ENCODE data around the gene BARX1. TPM values are rescaled to one million over a fixed set of nuclear protein-coding genes. Genes with fewer than 3 reads are reported as not detected.

The BARX1 gene
- total RNA-seq, 4 donors from 2014 or later, result not detected

DNA sequence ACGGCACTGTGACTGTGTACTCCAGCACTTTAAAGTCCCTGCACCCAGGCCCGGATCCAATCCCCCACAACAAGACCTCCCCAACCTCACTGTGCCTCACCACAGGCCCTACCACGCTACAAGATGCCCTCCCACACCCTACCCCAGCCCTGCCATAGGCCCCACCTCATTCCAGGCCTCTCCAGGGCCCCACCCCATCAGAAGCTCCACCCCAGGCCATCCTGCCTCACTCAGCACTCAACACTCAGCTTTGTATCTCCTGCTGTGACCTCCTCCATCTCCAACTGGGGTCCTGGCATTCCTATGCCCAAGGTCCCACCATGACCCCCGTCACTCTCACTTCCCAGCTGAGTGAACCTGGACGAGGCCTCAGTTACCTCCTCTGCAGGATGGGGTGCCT is 38.8 kb downstream of the BARX1 start:
- no peak for DNase-seq
- 63% methylated on average over 5 of the region's 5 CpGs; no CpG with 5 or more reads in 1 of the 2 donors for WGBS, 2 donors (ENCODE audit: low coverage in 1 of 2)
- Histone ChIP-seq H3K27ac (no peak overlapping the region), H3K4me1 (no peaks in the 10 kb centered on the region), H3K9me3 (no peaks in the 10 kb centered on the region), H3K27me3 (no peaks in the 10 kb centered on the region), H3K36me3 (no peaks in the 10 kb centered on the region), H3K4me3 (no peak overlapping the region)
- TF ChIP-seq POLR2AphosphoS5 (IDR thresholded peaks at IDR 0.05), result no peak
- TF ChIP-seq CTCF (IDR thresholded peaks at IDR 0.05), result no peak
- TF ChIP-seq POLR2A (IDR thresholded peaks at IDR 0.05), result no peak
- TF ChIP-seq EP300 (IDR thresholded peaks at IDR 0.05; ENCODE audit: low read depth), result no peak
- intact Hi-C loops (cut with DNase I; ENCODE audit: low total_unique reads), result no loop called here
- in situ Hi-C loops (cut with MboI; ENCODE audit: low pct_ligation_motif_present in 1 of 4, low pct_unique_long_range_greater_than_20kb in 1 of 4, low sequenced_read_pairs in 3 of 4), result no loop called here

DNA sequence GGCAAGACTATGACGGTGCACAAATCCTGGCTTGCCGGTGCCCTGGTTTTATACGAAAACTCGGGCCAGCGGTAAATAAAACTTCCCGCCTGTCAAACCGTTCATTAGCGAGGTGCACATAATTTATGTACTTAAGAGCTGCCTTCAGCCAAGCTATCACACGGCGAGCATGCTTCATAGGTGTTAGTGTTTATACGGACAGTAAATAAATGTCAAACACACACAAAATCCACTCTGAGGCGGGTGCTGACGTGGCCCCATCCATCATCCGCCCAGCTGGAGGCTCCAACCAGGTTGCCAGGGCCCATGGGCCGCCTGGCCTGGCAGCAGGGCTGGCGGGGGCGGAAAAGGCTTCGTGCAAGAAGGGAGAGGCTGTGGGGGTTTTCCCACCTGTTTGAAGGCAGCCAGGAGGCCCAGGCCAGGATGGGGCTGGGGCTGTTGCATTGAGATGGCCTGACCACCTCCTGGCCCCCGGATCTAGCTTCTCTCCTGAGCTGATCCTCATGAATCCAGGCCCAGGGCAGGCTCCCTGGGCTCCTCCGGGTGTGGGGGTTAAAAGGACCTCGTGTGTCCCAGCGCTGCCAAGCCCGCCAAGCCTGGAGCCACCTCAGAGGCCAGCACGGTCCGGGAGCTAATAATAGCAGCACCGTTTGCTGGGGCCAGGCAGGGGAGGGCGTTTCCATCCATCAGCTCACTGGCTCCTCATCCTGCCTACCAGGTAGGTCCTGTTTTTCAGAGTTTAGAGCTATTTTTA is 43.2 kb downstream of the BARX1 start:
- H3K9me3 ChIP-seq, result no peaks in the 10 kb centered on the region

GRCh38 chr9:93911136-93911745 is 43.9 kb downstream of the BARX1 start:
- no peaks in the 10 kb centered on the region for H3K36me3 ChIP-seq

More for the DNA sequence above, 43.2 kb downstream of the BARX1 start:
- intact Hi-C loops (cut with DNase I; ENCODE audit: low total_unique reads) (no loop called here), in situ Hi-C loops (cut with MboI; ENCODE audit: low pct_ligation_motif_present in 1 of 4, low pct_unique_long_range_greater_than_20kb in 1 of 4, low sequenced_read_pairs in 3 of 4) (no loop called here)
- TF ChIP-seq POLR2A (IDR thresholded peaks at IDR 0.05) (no peak), CTCF (IDR thresholded peaks at IDR 0.05) (no peak), EP300 (IDR thresholded peaks at IDR 0.05; ENCODE audit: low read depth) (no peak), POLR2AphosphoS5 (IDR thresholded peaks at IDR 0.05) (no peak)
- no peak for DNase-seq
- H3K4me1 ChIP-seq, result no peaks in the 10 kb centered on the region
- no peak overlapping the region for H3K4me3 ChIP-seq
- WGBS, 2 donors (ENCODE audit: low coverage in 1 of 2), result 62 to 86% methylated on average over 8 to 27 of the region's 27 CpGs
- H3K36me3 ChIP-seq, result no peaks in the 10 kb centered on the region
- peaks cover 5% of the 10 kb centered on the region for H3K27me3 ChIP-seq
- H3K27ac ChIP-seq, result no peak overlapping the region

More at GRCh38 chr9:93911136-93911745, 43.9 kb downstream of the BARX1 start:
- DNase-seq, result no peak
- no peaks in the 10 kb centered on the region for H3K9me3 ChIP-seq
- H3K27me3 ChIP-seq, result peaks cover 5% of the 10 kb centered on the region
- in situ Hi-C loops (cut with MboI; ENCODE audit: low pct_ligation_motif_present in 1 of 4, low pct_unique_long_range_greater_than_20kb in 1 of 4, low sequenced_read_pairs in 3 of 4), result no loop called here
- H3K27ac ChIP-seq, result no peak overlapping the region
- H3K4me3 ChIP-seq, result no peak overlapping the region
- 82 to 89% methylated on average over 7 to 23 of the region's 23 CpGs for WGBS, 2 donors (ENCODE audit: low coverage in 1 of 2)
- intact Hi-C loops (cut with DNase I; ENCODE audit: low total_unique reads), result no loop called here
- TF ChIP-seq EP300 (IDR thresholded peaks at IDR 0.05; ENCODE audit: low read depth) (no peak), CTCF (IDR thresholded peaks at IDR 0.05) (no peak), POLR2A (IDR thresholded peaks at IDR 0.05) (no peak), POLR2AphosphoS5 (IDR thresholded peaks at IDR 0.05) (no peak)
- no peaks in the 10 kb centered on the region for H3K4me1 ChIP-seq
